B cell (primary cell): ENCODE results near the gene MED8. TPM values are rescaled to one million over a fixed set of nuclear protein-coding genes. Genes with fewer than 3 reads are reported as not detected.
A peak's percentile ranks its signal among the peaks of the same experiment; 100 is the strongest.

Experiments used
- ATAC-seq: fragments of 200-7000 bp; cut with Tn5 transposase; one replicate; pipeline ENCODE4 v1.10.0; 2021; ENCODE audit warnings: low read depth, mild to moderate bottlenecking, moderate number of reproducible peaks, moderate library complexity
- CTCF ChIA-PET: fragments of 350-600 bp; sonication (Branson Sonifier 250); formaldehyde crosslinking; loops from one replicate; lab custom pipeline; 2021; ENCODE audit warnings: antibody characterized with exemption, inconsistent platforms; lab: Charles Lee
- POLR2A ChIA-PET: fragments of 350-600 bp; sonication (Branson Sonifier 250); formaldehyde crosslinking; loops from one replicate; lab custom pipeline; 2021; ENCODE audit warnings: antibody characterized with exemption; lab: Charles Lee
- DNase-seq: peaks from one replicate; pipeline ENCODE4 v3.0.0; 2013
- H2AFZ ChIP-seq: 2 replicates; pipeline ENCODE4 v1.6.1; 2012; ENCODE audit warnings: mild to moderate bottlenecking, low read depth, low read length; ENCODE audit not compliant: insufficient read depth, poor library complexity, severe bottlenecking
- H3K27ac ChIP-seq, 2 donors: 1 replicate in 1 of 2; 2 replicates in 1 of 2; pipeline ENCODE4 v1.5.1; 2012 to 2013; ENCODE audit warnings: low read length in 2 of 2, mild to moderate bottlenecking in 2 of 2, moderate library complexity in 1 of 2
- H3K27me3 ChIP-seq, 4 experiments: fragments of 200-600 bp in 1 of 4; sonication (generic) in 1 of 4; replicated peaks in 1 of 4; 1 replicate in 2 of 4; 2 replicates in 2 of 4; pipeline versions ENCODE4 v1.6.1 to v1.7.0; 2013 to 2016; ENCODE audit warnings: low read length in 3 of 4, mild to moderate bottlenecking in 2 of 4, mixed read lengths in 1 of 4, moderate library complexity in 1 of 4; ENCODE audit not compliant: insufficient read depth in 4 of 4, control insufficient read depth in 3 of 4; ENCODE audit errors: control extremely low read depth in 1 of 4
- H3K36me3 ChIP-seq, 2 experiments: replicated peaks in 1 of 2; 1 replicate in 1 of 2; 2 replicates in 1 of 2; pipeline versions ENCODE4 v1.6.1 to v1.7.1; 2013; ENCODE audit warnings: low read length in 1 of 2; ENCODE audit not compliant: insufficient read depth in 2 of 2, control insufficient read depth in 1 of 2; ENCODE audit errors: control extremely low read depth in 1 of 2, extremely low read depth in 1 of 2
- H3K4me1 ChIP-seq, 2 donors: fragments of 200-600 bp in 1 of 2; sonication (generic) in 1 of 2; 1 replicate in 1 of 2; 2 replicates in 1 of 2; pipeline versions ENCODE4 v1.5.1 to v1.6.1; 2013 to 2017; ENCODE audit warnings: low read length in 2 of 2; ENCODE audit not compliant: control insufficient read depth in 2 of 2, insufficient read depth in 2 of 2
- H3K4me2 ChIP-seq: replicated peaks from 2 replicates; pipeline ENCODE3; 2012; ENCODE audit warnings: mild to moderate bottlenecking, low read depth, low read length; ENCODE audit not compliant: poor library complexity, severe bottlenecking
- H3K4me3 ChIP-seq, 5 experiments: fragments of 200-600 bp in 1 of 5; sonication (generic) in 1 of 5; 1 replicate in 3 of 5; 2 replicates in 2 of 5; pipeline versions ENCODE4 v1.5.1 to v1.7.0; 2011 to 2016; ENCODE audit warnings: low read length in 4 of 5, mild to moderate bottlenecking in 4 of 5, low read depth in 2 of 5, control low read depth in 1 of 5, moderate library complexity in 1 of 5; ENCODE audit not compliant: insufficient read depth in 1 of 5; ENCODE audit errors: control extremely low read depth in 1 of 5, extremely low read depth in 1 of 5
- H3K79me2 ChIP-seq: fragments of 200-600 bp; sonication (generic); one replicate; pipeline ENCODE4 v1.6.0; 2016; ENCODE audit warnings: low read length; ENCODE audit not compliant: control insufficient read depth, insufficient read depth
- H3K9ac ChIP-seq: fragments of 200-600 bp; sonication (generic); 2 replicates; pipeline ENCODE4 v1.6.1; 2017; ENCODE audit warnings: mild to moderate bottlenecking, low read length, moderate library complexity
- H3K9me3 ChIP-seq, 3 donors: one replicate each; pipeline versions ENCODE4 v1.6.1 to v1.7.1; 2013; ENCODE audit warnings: low read length in 2 of 3; ENCODE audit not compliant: control insufficient read depth in 2 of 3, insufficient read depth in 1 of 3; ENCODE audit errors: control extremely low read depth in 1 of 3
- H4K20me1 ChIP-seq: 2 replicates; pipeline ENCODE4 v1.6.0; 2012; ENCODE audit warnings: mild to moderate bottlenecking, low read length; ENCODE audit not compliant: insufficient read depth, control insufficient read depth, poor library complexity, severe bottlenecking
- H3K27ac Mint-ChIP-seq: one replicate; pipeline ENCODE4 v1.8.0; 2021; ENCODE audit warnings: mixed read lengths
- H3K27me3 Mint-ChIP-seq: one replicate; pipeline ENCODE4 v1.8.0; 2021; ENCODE audit warnings: mixed read lengths
- H3K4me1 Mint-ChIP-seq: one replicate; pipeline ENCODE4 v1.8.0; 2021; ENCODE audit warnings: mixed read lengths
- H3K4me3 Mint-ChIP-seq: one replicate; pipeline ENCODE4 v1.8.0; 2021; ENCODE audit warnings: mixed read lengths
- H3K9me3 Mint-ChIP-seq: one replicate; pipeline ENCODE4 v1.8.0; 2022; ENCODE audit warnings: mixed read lengths; ENCODE audit not compliant: insufficient read depth
- EZH2 ChIP-seq: IDR thresholded peaks from 2 replicates; pipeline ENCODE4 v1.6.1; 2012; ENCODE audit warnings: borderline replicate concordance, low read depth, mild to moderate bottlenecking, moderate library complexity, low read length; ENCODE audit not compliant: insufficient read depth, poor library complexity, severe bottlenecking
- WGBS: methylation state at CpG from one replicate; pipeline ENCODE4 v1.1.5; 2013; ENCODE audit warnings: missing lambda C conversion rate; ENCODE audit not compliant: insufficient coverage; 5-methylcytosine and 5-hydroxymethylcytosine counted together
- intact Hi-C: fragments of 100-400 bp; cut with micrococcal nuclease; formaldehyde crosslinking; loops from one replicate; pipeline ENCODE4 v1.10.0; 2022
- polyA plus RNA-seq: library from polyadenylated mRNA; depleted of rRNA; stranded (reverse); fragments of >200 nt; gene quantifications from 2 replicates; pipeline ENCODE4 v1.2.3, GENCODE V29; 2012
- total RNA-seq, 2 donors: library from RNA; stranded (reverse); fragments of 120-200 nt in 1 of 2; gene quantifications; 1 replicate in 1 of 2; 2 replicates in 1 of 2; pipeline versions ENCODE4 v1.2.3 to v1.2.4, GENCODE V29; 2013 to 2022
- TF ChIP-seq, protein P1 (sequence below): fragments of 200-600 bp; IDR thresholded peaks from one replicate; pipeline ENCODE4 v1.8.0; 2022; ENCODE audit warnings: antibody characterized with exemption, mild to moderate bottlenecking

The MED8 gene
- total and polyA plus RNA-seq, 2 donors (not counting 1 experiment from before 2014, with no cell fraction given): 12.0 to 30.0 TPM

DNA sequence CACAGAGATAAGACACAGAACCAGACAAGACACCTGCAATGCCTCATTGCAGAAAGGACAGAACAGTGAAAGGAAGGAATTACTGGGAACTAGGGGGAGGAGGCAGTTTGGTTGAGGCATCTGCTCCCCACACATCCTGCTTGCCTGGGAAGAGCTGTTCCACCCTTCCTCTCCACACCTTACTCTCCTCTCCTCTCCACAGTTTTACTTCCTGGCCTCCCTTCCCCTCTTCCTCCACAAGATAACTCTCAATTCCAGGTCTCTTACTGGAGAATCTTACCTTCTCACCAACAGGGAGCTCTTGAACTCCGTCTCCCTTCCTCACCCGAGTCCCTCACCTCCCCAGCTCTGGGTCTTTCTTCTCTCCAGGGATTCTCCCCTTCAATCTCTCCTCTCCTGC lies 23.9 kb downstream of the MED8 start:
- H3K27me3 Mint-ChIP-seq: no peaks in the 10 kb centered on the region
- peaks cover 49% of the 10 kb centered on the region for H3K79me2 ChIP-seq

DNA sequence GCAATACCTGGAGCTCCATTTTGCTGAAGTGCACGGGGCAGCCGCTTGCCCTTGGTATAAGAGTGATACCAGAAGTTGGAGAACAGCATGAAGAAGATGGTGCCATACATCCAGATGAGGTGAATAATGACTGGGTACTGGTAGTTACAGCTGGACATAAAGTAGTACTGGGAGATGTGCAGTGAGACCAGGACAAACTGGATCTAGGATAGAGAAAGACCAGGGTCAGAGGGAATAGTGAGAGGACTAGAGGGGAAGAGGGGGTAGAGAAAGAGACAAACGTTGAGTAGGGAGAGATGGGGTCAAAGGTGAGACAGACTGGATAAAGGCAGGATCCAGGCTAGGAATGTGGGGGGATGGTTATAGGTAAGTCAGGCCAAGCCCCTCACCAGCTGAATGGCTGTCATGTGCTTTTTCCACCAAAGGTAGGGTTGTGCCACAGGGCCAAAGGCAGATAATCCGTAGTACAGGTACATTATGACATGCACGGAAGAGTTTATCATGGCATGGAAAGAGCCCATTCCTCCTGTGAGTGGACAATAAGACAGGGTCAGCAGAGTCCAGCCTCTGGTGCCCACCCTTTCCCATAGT lies 25.6 kb downstream of the MED8 start:
- Histone ChIP-seq H3K27me3 (no peaks in the 10 kb centered on the region), H3K9ac (no peak overlapping the region), H3K4me3 (no peak overlapping the region), H3K27ac (peak overlapping the region in 1 of 2 donors; percentile 23), H3K4me2 (no peak overlapping the region), H3K79me2 (peaks cover 36% of the 10 kb centered on the region), H3K4me1 (peaks cover 20 to 29% of the 10 kb centered on the region in 2 donors), H3K9me3 (no peaks in the 10 kb centered on the region), H3K36me3 (peaks cover 0 to 38% of the 10 kb centered on the region in 2 experiments), H4K20me1 (peaks cover 27% of the 10 kb centered on the region), H2AFZ (no peak overlapping the region)
- no peak for TF ChIP-seq EZH2
- TF ChIP-seq, protein P1, sequence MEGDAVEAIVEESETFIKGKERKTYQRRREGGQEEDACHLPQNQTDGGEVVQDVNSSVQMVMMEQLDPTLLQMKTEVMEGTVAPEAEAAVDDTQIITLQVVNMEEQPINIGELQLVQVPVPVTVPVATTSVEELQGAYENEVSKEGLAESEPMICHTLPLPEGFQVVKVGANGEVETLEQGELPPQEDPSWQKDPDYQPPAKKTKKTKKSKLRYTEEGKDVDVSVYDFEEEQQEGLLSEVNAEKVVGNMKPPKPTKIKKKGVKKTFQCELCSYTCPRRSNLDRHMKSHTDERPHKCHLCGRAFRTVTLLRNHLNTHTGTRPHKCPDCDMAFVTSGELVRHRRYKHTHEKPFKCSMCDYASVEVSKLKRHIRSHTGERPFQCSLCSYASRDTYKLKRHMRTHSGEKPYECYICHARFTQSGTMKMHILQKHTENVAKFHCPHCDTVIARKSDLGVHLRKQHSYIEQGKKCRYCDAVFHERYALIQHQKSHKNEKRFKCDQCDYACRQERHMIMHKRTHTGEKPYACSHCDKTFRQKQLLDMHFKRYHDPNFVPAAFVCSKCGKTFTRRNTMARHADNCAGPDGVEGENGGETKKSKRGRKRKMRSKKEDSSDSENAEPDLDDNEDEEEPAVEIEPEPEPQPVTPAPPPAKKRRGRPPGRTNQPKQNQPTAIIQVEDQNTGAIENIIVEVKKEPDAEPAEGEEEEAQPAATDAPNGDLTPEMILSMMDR: no peak
- no peak overlapping the region for H3K4me3 Mint-ChIP-seq
- DNase-seq: no peak
- intact Hi-C loops: loop anchor here (10.0 kb wide), 1 partner anchor 409 kb away; the partner anchor contains the start of gene SLC2A1
- H3K4me1 Mint-ChIP-seq: peaks cover 39% of the 10 kb centered on the region
- CTCF ChIA-PET: interaction anchor here (1.0 to 1.5 kb wide), 2 partner anchors 19 to 137 kb away, joined by 3 to 4 read pairs; no protein-coding TSS in a partner anchor
- POLR2A ChIA-PET: no interaction called here
- no peaks in the 10 kb centered on the region for H3K27me3 Mint-ChIP-seq
- WGBS: 95% methylated on average over 5 of the region's 5 CpGs
- no peak for ATAC-seq
- H3K9me3 Mint-ChIP-seq: no peaks in the 10 kb centered on the region
- peak overlapping the region; percentile 18 for H3K27ac Mint-ChIP-seq

More for the DNA sequence above, 23.9 kb downstream of the MED8 start:
- Mint-ChIP-seq H3K9me3 (no peaks in the 10 kb centered on the region), H3K27ac (peak overlapping the region; percentile 75), H3K4me1 (peaks cover 36% of the 10 kb centered on the region), H3K4me3 (peak overlapping the region; percentile 93)
- no peak for TF ChIP-seq EZH2
- TF ChIP-seq, protein P1: no peak
- Histone ChIP-seq H3K9me3 (no peaks in the 10 kb centered on the region), H2AFZ (no peak overlapping the region), H3K9ac (no peak overlapping the region), H3K27me3 (no peaks in the 10 kb centered on the region), H3K4me3 (no peak overlapping the region), H3K27ac (peak overlapping the region in 1 of 2 donors; percentile 96), H4K20me1 (peaks cover 31% of the 10 kb centered on the region), H3K36me3 (peaks cover 0 to 38% of the 10 kb centered on the region in 2 experiments), H3K4me1 (peaks cover 18 to 26% of the 10 kb centered on the region in 2 donors), H3K4me2 (peak overlapping the region; percentile 100)
- DNase-seq (no peak), ATAC-seq (no peak)
- 96% methylated on average over 2 of the region's 2 CpGs for WGBS
- ChIA-PET POLR2A (no interaction called here), CTCF (interaction anchor here (1.1 kb wide), 1 partner anchor 139 kb away, joined by 3 read pairs; no protein-coding TSS in a partner anchor)
- intact Hi-C loops: loop anchor here (5.0 to 10.0 kb wide), 4 partner anchors 287 to 667 kb away; partner anchors contain the start of genes C1orf50, KDM4A, P3H1 and SLC2A1
